GM21515 (cell line): ENCODE results near the gene BAHD1.
"Not testable (repeated sequence)": the region's sequence is repeated elsewhere in the genome, so short reads cannot be mapped to it uniquely, and the experiment has no call there.

ENCODE experiments used
- ATAC-seq: cut with Tn5 transposase; IDR thresholded peaks from one replicate; pipeline ENCODE4 v1.9.1; 2021; ENCODE audit not compliant: unreplicated experiment

Gene BAHD1

GRCh38 chr15:40443255-40443654, 2.5 kb downstream of the BAHD1 start:
- no peak for ATAC-seq

- ATAC-seq: no peak
Observed at GRCh38 chr15:40443846-40444245, 3.1 kb downstream of the BAHD1 start.

GRCh38 chr15:40444736-40445135, 4.0 kb downstream of the BAHD1 start:
- ATAC-seq: no peak

GRCh38 chr15:40445421-40445922, 4.7 kb downstream of the BAHD1 start:
- no peak for ATAC-seq

- no peak for ATAC-seq
Observed at GRCh38 chr15:40446144-40446543, 5.4 kb downstream of the BAHD1 start.

- no peak for ATAC-seq
Observed at GRCh38 chr15:40448354-40448753, 7.6 kb downstream of the BAHD1 start.

- ATAC-seq: no peak
Observed at GRCh38 chr15:40449275-40449674, 8.5 kb downstream of the BAHD1 start.

- ATAC-seq: no peak
Observed at GRCh38 chr15:40450047-40450446, 9.3 kb downstream of the BAHD1 start.

- no peak for ATAC-seq
Observed at GRCh38 chr15:40451527-40452158, 10.9 kb downstream of the BAHD1 start.

- no peak for ATAC-seq
Observed at GRCh38 chr15:40452296-40453090, 11.7 kb downstream of the BAHD1 start.

- not testable (repeated sequence) for ATAC-seq
Observed at GRCh38 chr15:40453941-40454340, 13.2 kb downstream of the BAHD1 start.

- ATAC-seq: no peak
Observed at GRCh38 chr15:40454904-40455391, 14.2 kb downstream of the BAHD1 start.

- no peak for ATAC-seq
Observed at GRCh38 chr15:40456299-40456712, 15.6 kb downstream of the BAHD1 start.

GRCh38 chr15:40456738-40457137, 16.0 kb downstream of the BAHD1 start:
- no peak for ATAC-seq

- ATAC-seq: no peak
Observed at GRCh38 chr15:40458495-40459371, 18.0 kb downstream of the BAHD1 start.

- no peak for ATAC-seq
Observed at GRCh38 chr15:40459391-40460015, 18.8 kb downstream of the BAHD1 start.

- ATAC-seq: no peak
Observed at GRCh38 chr15:40460404-40460803, 19.7 kb downstream of the BAHD1 start.

- no peak for ATAC-seq
Observed at GRCh38 chr15:40461958-40462357, 21.2 kb downstream of the BAHD1 start.

- ATAC-seq: no peak
Observed at GRCh38 chr15:40463279-40463678, 22.5 kb downstream of the BAHD1 start.

- no peak for ATAC-seq
Observed at GRCh38 chr15:40463886-40464545, 23.3 kb downstream of the BAHD1 start.
